Esophagus mucosa (tissue), 1 donor: Measurements from ENCODE around the gene SOX21. TPM values are rescaled to one million over a fixed set of nuclear protein-coding genes. Genes with fewer than 3 reads are reported as not detected.
A peak's percentile ranks its signal among the peaks of the same experiment; 100 is the strongest.
"Not testable (repeated sequence)": the region's sequence is repeated elsewhere in the genome, so short reads cannot be mapped to it uniquely, and the experiment has no call there.

Experiments
- ATAC-seq: fragments of 200-7000 bp; cut with Tn5 transposase; one replicate; pipeline ENCODE4 v1.9.1; 2020
- total RNA-seq: library from RNA; stranded (reverse); gene quantifications from one replicate; pipeline ENCODE4 v1.2.4, GENCODE V29; 2023
- donor health status: DM: yes; HTN: yes; CAD: no.

SOX21 gene
- total RNA-seq, result 12.8 TPM

- peak; percentile 63 for ATAC-seq
These were observed at the start of gene SOX21 for GRCh38 chr13:94712287-94712811. SOX21 (minus strand) TSS chr13:94712545; CDS start chr13:94712049, 496 bp downstream.

- no peak for ATAC-seq
These were observed 49.1 kb upstream of the SOX21 start for GRCh38 chr13:94761407-94761806.

- ATAC-seq, result no peak
These were observed 46.9 kb upstream of the SOX21 start for GRCh38 chr13:94759120-94759728.

- no peak for ATAC-seq
These were observed 46.2 kb upstream of the SOX21 start for GRCh38 chr13:94758436-94758960.

- no peak for ATAC-seq
These were observed 41.0 kb upstream of the SOX21 start for GRCh38 chr13:94753327-94753726.

GRCh38 chr13:94749162-94749561 lies 36.8 kb upstream of the SOX21 start:
- ATAC-seq, result no peak

GRCh38 chr13:94739235-94739634 lies 26.9 kb upstream of the SOX21 start:
- no peak for ATAC-seq

GRCh38 chr13:94731028-94731427 lies 18.7 kb upstream of the SOX21 start:
- ATAC-seq, result no peak

- not testable (repeated sequence) for ATAC-seq
These were observed 17.6 kb upstream of the SOX21 start for GRCh38 chr13:94729941-94730340.

- no peak for ATAC-seq
These were observed 14.1 kb upstream of the SOX21 start for GRCh38 chr13:94726425-94726824.

GRCh38 chr13:94722609-94723345 lies 10.4 kb upstream of the SOX21 start:
- no peak for ATAC-seq

- not testable (repeated sequence) for ATAC-seq
These were observed 6.4 kb upstream of the SOX21 start for GRCh38 chr13:94718697-94719096.

- no peak for ATAC-seq
These were observed 5.6 kb upstream of the SOX21 start for GRCh38 chr13:94717916-94718315.

- no peak for ATAC-seq
These were observed 3.7 kb upstream of the SOX21 start for GRCh38 chr13:94716016-94716415.

- ATAC-seq, result no peak
These were observed 1.3 kb upstream of the SOX21 start for GRCh38 chr13:94713561-94714182.

GRCh38 chr13:94712812-94713560 lies 641 bp upstream of the SOX21 start:
- peak; percentile 85 for ATAC-seq

GRCh38 chr13:94711561-94712286 lies 621 bp downstream of the SOX21 start:
- ATAC-seq, result peak; percentile 4

- ATAC-seq, result peak; percentile 60
These were observed 1.3 kb downstream of the SOX21 start for GRCh38 chr13:94710881-94711560.

- ATAC-seq, result no peak
These were observed 2.1 kb downstream of the SOX21 start for GRCh38 chr13:94710065-94710781.

- ATAC-seq, result no peak
These were observed 3.1 kb downstream of the SOX21 start for GRCh38 chr13:94709001-94709834.
